Left lung (tissue), 10 donors: ENCODE measurements around the gene CFAP58. TPM values are rescaled to one million over a fixed set of nuclear protein-coding genes. Genes with fewer than 3 reads are reported as not detected.
A peak's percentile ranks its signal among the peaks of the same experiment; 100 is the strongest.

Source experiments
- ATAC-seq: fragments of 200-7000 bp; cut with Tn5 transposase; one replicate; pipeline ENCODE4 v1.9.1; 2020; ENCODE audit warnings: moderate library complexity
- DNase-seq, 4 donors: peaks; one replicate each; pipeline ENCODE4 v3.0.0-alpha.2; 2013 to 2020
- H3K27ac ChIP-seq, 2 donors: fragments of 200-600 bp; sonication (generic) in 1 of 2; one replicate each; pipeline versions ENCODE4 v1.5.0 to v1.8.0; 2020 to 2021
- H3K27me3 ChIP-seq, 2 donors: fragments of 200-600 bp; sonication (generic) in 1 of 2; one replicate each; pipeline versions ENCODE4 v1.5.0 to v1.8.0; 2020 to 2021
- H3K36me3 ChIP-seq, 2 donors: fragments of 200-600 bp; sonication (generic) in 1 of 2; one replicate each; pipeline versions ENCODE4 v1.5.0 to v1.8.0; 2020 to 2021
- H3K4me1 ChIP-seq, 2 donors: fragments of 200-600 bp; one replicate each; pipeline ENCODE4 v1.8.0; 2021
- H3K4me3 ChIP-seq, 2 donors: fragments of 200-600 bp; sonication (generic) in 1 of 2; one replicate each; pipeline versions ENCODE4 v1.5.0 to v1.8.0; 2020 to 2021; ENCODE audit warnings: mild to moderate bottlenecking in 1 of 2
- H3K9me3 ChIP-seq, 2 donors: fragments of 200-600 bp; sonication (generic) in 1 of 2; one replicate each; pipeline versions ENCODE4 v1.5.0 to v1.8.0; 2020 to 2021
- intact Hi-C, 2 donors: fragments of 100-400 bp; cut with DNase I; formaldehyde crosslinking; loops; one replicate each; pipeline versions ENCODE4 v1.11.2 to v1.14.2; 2022
- polyA plus RNA-seq, 6 donors: library from polyadenylated mRNA; unstranded; fragments of 120-200 nt; gene quantifications; one replicate each; pipeline ENCODE4 v1.2.1, GENCODE V29; 2013; ENCODE audit not compliant: insufficient read length in 6 of 6
- total RNA-seq, 2 donors: library from RNA; stranded (reverse); fragmentation: NEBNext Ultra II Directional; extraction: Animal tissue kit (Norgen Biotek cat#: 25700); gene quantifications; one replicate each; pipeline ENCODE4 v1.2.1, GENCODE V29; 2021
- TF ChIP-seq, protein P1 (sequence below), 2 donors: fragments of 200-600 bp; sonication (generic) in 1 of 2; IDR thresholded peaks; one replicate each; pipeline versions ENCODE4 v1.5.0 to v1.8.0; 2021; ENCODE audit warnings: antibody characterized with exemption in 2 of 2
- donor health status: DM: no; HTN: yes; CAD: no.
- donor health status: DM: no; HTN: no; CAD: no.

The CFAP58 gene
- total and polyA plus RNA-seq, 8 donors, result 0.29 to 2.2 (median 1.6) TPM

DNA sequence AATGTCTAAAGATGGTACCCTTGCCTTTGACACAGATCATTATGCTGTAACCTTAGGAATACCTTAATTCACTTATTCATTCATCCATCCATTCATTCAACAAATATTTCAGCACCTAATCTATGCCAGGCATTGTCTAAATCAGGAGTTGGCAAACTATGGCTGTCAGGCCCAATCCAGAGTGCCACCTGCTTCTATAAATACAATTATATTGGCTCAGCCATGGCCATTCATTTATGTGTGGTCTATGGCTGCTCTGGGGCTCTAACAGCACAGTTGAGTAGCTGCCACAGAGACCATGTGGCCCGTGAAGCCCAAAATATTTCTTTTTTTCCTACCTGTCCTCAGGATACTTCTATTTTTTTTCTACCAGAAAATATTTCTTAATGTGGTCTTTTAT lies 9.4 kb upstream of the CFAP58 start:
- peaks cover 11 to 46% of the 10 kb centered on the region in 2 donors for H3K4me1 ChIP-seq
- no peak overlapping the region for H3K27ac ChIP-seq
- DNase-seq, result no peak
- H3K9me3 ChIP-seq, result no peaks in the 10 kb centered on the region
- H3K4me3 ChIP-seq, result no peak overlapping the region
- TF ChIP-seq, protein P1, sequence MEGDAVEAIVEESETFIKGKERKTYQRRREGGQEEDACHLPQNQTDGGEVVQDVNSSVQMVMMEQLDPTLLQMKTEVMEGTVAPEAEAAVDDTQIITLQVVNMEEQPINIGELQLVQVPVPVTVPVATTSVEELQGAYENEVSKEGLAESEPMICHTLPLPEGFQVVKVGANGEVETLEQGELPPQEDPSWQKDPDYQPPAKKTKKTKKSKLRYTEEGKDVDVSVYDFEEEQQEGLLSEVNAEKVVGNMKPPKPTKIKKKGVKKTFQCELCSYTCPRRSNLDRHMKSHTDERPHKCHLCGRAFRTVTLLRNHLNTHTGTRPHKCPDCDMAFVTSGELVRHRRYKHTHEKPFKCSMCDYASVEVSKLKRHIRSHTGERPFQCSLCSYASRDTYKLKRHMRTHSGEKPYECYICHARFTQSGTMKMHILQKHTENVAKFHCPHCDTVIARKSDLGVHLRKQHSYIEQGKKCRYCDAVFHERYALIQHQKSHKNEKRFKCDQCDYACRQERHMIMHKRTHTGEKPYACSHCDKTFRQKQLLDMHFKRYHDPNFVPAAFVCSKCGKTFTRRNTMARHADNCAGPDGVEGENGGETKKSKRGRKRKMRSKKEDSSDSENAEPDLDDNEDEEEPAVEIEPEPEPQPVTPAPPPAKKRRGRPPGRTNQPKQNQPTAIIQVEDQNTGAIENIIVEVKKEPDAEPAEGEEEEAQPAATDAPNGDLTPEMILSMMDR (IDR thresholded peaks at IDR 0.05), result no peak
- no peaks in the 10 kb centered on the region for H3K27me3 ChIP-seq
- ATAC-seq, result no peak
- H3K36me3 ChIP-seq, result no peaks in the 10 kb centered on the region
- intact Hi-C loops, result no loop called here

DNA sequence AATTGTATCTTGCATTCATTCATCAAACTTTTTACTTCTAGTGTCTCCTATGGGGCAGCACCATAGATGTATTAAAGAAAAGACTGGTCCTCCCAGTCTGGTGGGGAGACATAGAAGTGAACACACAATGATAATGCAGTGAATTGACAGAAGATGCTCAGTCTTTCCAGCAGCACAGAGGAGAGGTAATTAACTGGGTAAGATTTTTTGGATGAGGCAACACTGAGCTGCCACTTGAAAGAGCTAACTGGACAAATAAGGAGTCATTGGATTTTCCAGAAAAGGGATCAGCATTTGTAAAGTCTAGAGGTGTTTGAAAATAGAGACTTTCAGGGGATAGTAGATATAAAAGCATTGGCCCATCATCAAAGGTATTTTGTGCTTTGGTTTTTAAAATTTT lies 8.1 kb upstream of the CFAP58 start:
- Histone ChIP-seq H3K9me3 (no peaks in the 10 kb centered on the region), H3K4me1 (peaks cover 7 to 46% of the 10 kb centered on the region in 2 donors), H3K4me3 (no peak overlapping the region), H3K27ac (peak overlapping the region in 1 of 2 donors; percentile 43), H3K36me3 (no peaks in the 10 kb centered on the region), H3K27me3 (no peaks in the 10 kb centered on the region)
- ATAC-seq (no peak), DNase-seq (no peak)
- TF ChIP-seq, protein P1 (IDR thresholded peaks at IDR 0.05), result no peak
- intact Hi-C loops, result no loop called here

DNA sequence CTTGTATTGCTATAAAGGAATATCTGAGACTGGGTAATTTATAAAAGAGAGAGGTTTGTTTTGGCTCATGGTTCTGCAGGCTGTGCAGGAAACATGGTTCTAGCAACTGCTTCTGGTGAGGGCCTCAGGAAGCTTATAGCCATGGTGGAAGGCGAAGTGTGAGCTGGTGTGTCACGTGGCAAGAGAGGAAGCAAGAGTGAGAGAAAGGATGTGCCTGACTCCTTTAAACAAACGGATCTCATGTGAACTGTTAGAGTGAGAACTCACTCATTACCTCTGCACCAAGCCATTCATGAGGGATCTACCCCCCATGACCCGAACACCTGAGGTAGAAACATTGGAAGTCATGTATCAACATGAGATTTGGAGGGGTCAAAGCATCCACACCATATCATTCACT lies 7.7 kb upstream of the CFAP58 start:
- no peaks in the 10 kb centered on the region for H3K27me3 ChIP-seq
- intact Hi-C loops, result no loop called here
- H3K4me3 ChIP-seq, result no peak overlapping the region
- H3K36me3 ChIP-seq, result no peaks in the 10 kb centered on the region
- H3K9me3 ChIP-seq, result no peaks in the 10 kb centered on the region
- H3K27ac ChIP-seq, result peak overlapping the region in 1 of 2 donors; percentile 43
- no peak for DNase-seq
- no peak for ATAC-seq
- H3K4me1 ChIP-seq, result peaks cover 4 to 47% of the 10 kb centered on the region in 2 donors
- TF ChIP-seq, protein P1 (IDR thresholded peaks at IDR 0.05), result no peak

DNA sequence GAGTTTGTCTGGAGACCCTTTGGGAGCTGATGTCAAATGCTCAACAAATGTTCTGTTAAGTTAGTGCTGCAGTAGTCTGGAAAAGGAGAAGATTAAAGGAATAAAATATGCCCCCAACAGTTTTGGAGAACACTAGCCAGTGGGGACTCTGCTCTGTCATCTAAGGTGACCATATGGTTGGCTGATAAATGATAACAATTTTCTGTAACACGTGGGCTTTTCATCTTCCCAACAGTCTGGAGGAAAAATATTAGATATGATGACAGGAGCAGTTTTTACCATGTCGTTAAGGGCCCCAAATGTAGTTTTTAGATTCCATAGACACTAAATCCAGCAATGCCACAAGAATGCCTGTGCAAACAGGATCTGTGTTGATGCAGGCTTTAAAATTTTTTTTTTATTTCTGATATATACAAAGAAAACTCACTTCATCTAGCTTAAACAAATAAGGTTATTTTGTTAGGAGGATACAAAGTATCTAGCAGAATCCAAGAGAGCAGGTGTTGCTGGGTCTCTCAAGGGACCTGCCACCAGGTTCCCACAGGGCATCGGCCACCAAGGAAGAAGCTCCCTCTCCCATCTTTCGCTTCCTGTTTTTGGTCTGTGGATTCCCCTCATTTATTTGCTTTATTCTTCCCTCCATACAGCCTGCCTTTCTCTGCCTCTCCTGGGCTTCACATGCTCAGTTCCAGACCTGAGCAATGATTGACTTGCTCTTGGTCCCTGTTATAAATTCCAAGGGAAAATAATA lies 6.2 kb upstream of the CFAP58 start:
- Histone ChIP-seq H3K9me3 (no peaks in the 10 kb centered on the region), H3K27ac (no peak overlapping the region), H3K27me3 (no peaks in the 10 kb centered on the region), H3K4me3 (no peak overlapping the region), H3K36me3 (no peaks in the 10 kb centered on the region), H3K4me1 (peaks cover 6 to 62% of the 10 kb centered on the region in 2 donors)
- DNase-seq (no peak), ATAC-seq (no peak)
- intact Hi-C loops, result no loop called here
- TF ChIP-seq, protein P1 (IDR thresholded peaks at IDR 0.05), result no peak

DNA sequence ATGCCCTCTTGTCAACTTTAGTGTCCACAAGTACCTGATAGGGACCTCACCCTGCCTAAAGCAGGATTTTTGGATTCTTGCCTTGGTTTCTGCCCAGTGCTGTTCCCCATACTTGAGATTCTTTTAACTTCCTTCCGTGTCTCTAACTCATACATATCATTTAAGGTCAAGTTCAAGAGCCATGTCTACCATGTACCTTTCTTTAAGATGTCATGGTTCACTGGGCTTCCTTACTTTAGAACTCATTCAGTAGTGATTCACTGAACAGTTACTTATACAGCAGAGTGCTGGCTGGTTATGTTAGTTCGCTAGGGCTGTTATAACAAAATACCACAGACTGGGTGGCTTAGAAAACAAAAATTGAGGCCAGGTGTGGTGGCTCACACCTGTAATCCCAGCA lies 5.0 kb upstream of the CFAP58 start:
- Histone ChIP-seq H3K4me3 (no peak overlapping the region), H3K9me3 (no peaks in the 10 kb centered on the region), H3K36me3 (no peaks in the 10 kb centered on the region), H3K4me1 (peaks cover 11 to 72% of the 10 kb centered on the region in 2 donors), H3K27me3 (no peaks in the 10 kb centered on the region), H3K27ac (peak overlapping the region in 1 of 2 donors; percentile 96)
- ATAC-seq (peak; percentile 2), DNase-seq (no peak)
- intact Hi-C loops, result no loop called here
- TF ChIP-seq, protein P1 (IDR thresholded peaks at IDR 0.05), result no peak
